HG03442 (cell line): ENCODE data around the gene SSH3.
A peak's percentile ranks its signal among the peaks of the same experiment; 100 is the strongest.

ENCODE experiments used
- ATAC-seq: cut with Tn5 transposase; IDR thresholded peaks from one replicate; pipeline ENCODE4 v1.9.1; 2021; ENCODE audit warnings: mild to moderate bottlenecking, moderate library complexity; ENCODE audit not compliant: unreplicated experiment

The SSH3 gene

GRCh38 chr11:67345247-67345919 lies 42.1 kb downstream of the SSH3 start:
- ATAC-seq = no peak

DNA sequence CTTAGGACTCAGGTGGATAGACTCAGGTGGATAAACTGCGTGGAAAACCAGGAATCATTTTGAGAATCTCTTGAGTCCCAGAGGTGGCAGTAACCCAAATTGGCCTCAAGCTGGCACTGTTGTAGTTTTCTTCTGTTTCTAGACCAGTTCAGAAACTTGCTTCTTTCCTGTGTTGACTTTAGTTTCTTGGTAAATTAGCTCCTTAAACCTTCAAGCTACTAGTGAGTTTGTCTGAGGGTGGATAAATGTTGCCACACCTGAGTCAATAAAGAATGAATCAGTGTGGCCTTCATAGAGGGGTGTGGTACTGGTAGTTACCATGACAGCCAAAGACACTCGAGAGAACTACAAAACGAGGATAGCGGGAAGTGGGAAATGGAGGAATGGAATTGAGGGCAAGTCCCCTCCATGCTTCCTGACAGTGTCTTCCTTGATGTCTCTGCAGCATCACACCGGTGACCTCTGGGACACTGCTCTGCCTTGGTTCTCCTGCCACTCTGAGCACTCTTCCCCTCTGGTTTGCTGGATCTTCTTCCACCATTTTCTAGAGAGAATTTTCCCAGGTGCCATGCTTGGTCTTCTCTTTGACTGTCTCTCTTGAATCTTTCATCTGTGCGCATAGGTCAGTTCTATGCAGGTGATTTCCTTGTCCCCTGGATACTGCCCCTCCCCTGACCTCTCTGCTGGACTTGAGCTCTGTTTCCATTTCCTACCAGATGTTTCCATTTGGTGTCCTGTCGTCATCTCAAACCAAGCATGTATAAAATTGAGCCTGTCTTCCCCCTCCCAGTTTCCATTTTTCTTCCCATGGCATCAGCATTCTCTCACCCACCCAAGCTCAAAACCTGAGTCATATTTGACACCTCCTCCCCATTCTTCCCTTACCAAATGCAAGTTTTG lies 42.8 kb downstream of the SSH3 start:
- no peak for ATAC-seq

GRCh38 chr11:67347964-67348749 lies 44.8 kb downstream of the SSH3 start:
- ATAC-seq = no peak

- no peak for ATAC-seq
Observed at GRCh38 chr11:67349036-67349435, 45.7 kb downstream of the SSH3 start.

GRCh38 chr11:67349457-67349856 lies 46.1 kb downstream of the SSH3 start:
- ATAC-seq = no peak

- no peak for ATAC-seq
Observed at GRCh38 chr11:67349928-67350465, 46.7 kb downstream of the SSH3 start.

GRCh38 chr11:67351275-67352005 lies 48.1 kb downstream of the SSH3 start:
- no peak for ATAC-seq

- no peak for ATAC-seq
Observed at GRCh38 chr11:67352546-67353316, 49.4 kb downstream of the SSH3 start.

GRCh38 chr11:67353317-67354074 lies 50.2 kb downstream of the SSH3 start, which contains the start of gene POLD4:
Gene POLD4, minus strand, starts transcription at chr11:67353546. Its CDS starts 147 bp downstream, at chr11:67353399.
- ATAC-seq = peak; percentile 78

GRCh38 chr11:67354075-67355022 lies 51.0 kb downstream of the SSH3 start:
- no peak for ATAC-seq

- ATAC-seq = no peak
Observed at GRCh38 chr11:67355023-67355793, 51.9 kb downstream of the SSH3 start.

- ATAC-seq = no peak
Observed at GRCh38 chr11:67355794-67356386, 52.6 kb downstream of the SSH3 start.

DNA sequence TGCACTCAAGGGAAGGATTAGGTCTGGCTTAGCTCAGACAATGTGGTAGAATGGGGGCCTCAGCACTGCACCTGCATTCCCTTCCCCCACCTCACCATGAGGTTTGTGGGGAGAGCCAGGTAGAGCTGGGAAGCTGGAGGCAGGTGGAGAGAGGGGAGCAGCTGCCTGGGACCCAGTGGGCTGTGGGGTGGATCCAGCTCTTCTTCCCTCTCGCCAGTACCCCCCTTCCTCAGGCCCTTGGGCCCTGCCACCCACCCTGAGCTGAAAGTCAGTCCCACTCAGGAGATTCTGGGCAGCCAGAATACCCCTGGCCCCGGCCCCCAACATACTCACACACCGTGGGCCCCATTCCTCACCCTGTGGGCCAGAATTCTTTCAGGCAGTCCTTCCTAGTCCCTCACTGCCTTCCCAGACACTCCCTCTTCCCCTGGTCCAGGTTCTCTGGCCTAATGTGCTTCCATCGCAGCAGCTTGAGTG lies 53.1 kb downstream of the SSH3 start:
- no peak for ATAC-seq

- no peak for ATAC-seq
Observed at GRCh38 chr11:67356864-67357561, 53.7 kb downstream of the SSH3 start.

DNA sequence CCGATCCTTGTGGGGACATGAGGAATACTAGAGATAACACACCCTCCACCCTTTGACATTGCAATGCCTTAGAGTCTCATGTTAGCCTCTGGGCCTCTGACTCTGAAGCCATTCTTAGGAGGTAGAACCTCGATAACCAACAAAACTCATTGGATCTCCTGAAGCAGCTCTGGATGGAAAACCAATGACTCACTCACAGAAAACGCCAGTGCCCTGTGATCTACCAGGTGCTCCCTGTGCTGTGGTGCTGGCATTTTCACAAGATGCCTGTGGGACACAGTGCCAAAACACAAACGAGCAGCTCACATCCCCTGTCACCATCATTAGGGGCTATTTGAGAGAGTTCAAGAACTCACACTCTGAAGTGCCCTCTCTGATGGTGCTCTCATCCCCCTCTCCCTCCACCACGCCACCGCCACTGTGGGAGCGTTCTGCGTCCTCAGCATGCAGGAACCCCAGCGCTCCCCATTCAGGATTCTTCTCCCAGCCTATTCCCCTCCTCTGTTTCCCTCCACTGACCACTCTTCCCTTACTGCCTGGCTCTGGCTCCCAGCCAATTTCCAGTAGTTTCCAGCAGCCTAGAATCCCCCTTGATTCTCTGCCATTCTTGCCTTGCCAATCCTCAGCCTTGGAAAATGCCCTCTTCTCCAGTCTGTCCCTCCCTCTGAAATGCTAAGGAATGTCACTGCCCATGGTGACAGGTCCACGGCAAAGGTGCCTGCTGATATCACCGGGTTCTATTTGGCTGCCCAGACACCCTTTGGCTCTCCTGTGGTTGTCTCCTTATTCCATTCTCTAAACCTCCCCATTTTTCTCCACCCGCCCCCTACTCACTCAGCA lies 54.7 kb downstream of the SSH3 start:
- no peak for ATAC-seq
